Measurements from ENCODE around the gene SIGLEC6.
"Not testable (repeated sequence)": the region's sequence is repeated elsewhere in the genome, so short reads cannot be mapped to it uniquely, and the experiment has no call there.

The SIGLEC6 gene

DNA sequence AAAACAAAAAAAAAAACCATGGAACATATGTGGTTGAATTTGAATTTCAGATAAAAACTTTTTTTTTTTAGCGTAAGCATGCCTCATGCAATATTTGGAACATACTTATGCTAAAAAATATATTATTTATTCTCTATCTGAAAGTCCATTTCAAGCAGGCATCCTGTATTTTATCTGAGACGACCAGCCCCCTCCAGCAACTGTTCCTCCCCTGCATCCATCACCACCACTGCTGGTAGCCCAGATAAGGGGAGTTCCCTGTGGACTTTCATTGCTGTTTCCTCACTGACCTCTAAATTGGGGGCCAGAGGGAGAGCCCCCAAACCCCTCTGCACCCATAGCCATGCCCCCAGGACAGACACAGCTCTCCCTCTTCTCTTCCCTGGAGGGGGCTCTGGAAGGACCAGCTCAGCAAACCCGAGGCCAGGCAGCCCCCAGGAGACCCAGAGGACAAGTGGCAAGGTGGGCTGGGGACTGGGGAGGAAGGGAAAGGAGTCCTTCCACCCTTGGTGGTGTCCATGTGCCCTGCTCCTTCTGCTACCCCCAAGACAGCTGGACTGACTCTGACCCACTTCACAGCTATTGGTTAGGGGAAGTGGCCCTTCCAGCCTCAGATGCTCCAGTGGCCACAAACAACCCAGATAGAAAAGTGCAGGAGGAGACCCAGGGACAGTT lies 23.3 kb downstream of the SIGLEC6 start:
- no peak for DNase-seq (ENCODE audit: low spot score)

DNA sequence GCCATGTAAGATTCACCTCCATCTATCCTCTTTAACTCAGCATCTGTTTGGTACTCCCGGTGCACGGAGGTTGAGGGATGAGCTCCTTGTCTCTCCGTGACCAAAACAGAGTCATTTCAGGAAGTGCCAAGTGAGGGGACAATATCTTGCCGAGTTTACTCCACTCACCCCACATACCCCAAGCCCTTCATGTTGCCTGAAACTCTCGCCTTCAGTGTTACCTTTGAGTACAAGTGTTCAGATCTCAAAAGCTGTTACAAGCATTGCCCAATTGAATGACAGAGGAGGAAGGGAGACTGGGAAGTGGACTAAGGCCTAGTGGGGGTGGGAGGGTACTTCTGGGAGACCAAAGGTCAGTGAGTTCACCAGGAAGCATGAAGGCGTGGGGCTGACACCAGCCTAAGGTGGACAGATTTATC lies 23.8 kb downstream of the SIGLEC6 start:
- DNase-seq (ENCODE audit: low spot score), result no peak

DNA sequence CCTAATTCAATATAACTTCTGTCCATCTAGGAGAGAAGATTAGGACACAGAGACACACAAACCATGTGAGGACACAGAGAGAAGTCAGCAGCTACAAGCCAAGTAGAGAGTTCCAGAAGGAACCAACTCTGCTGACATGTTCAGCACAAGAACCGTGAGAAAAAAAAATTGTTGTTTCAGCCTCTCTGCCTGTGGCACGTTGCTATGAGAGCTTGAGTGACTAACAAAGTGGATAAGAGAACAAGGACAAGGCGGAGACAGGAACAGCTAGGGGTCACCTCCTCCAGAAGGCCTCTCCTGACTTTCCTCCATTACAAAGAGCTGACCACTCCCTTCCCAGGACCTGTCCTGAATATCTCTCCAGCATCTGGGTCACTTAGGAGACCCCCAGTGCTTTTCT lies 24.3 kb downstream of the SIGLEC6 start:
- DNase-seq (ENCODE audit: low spot score), result no peak

DNA sequence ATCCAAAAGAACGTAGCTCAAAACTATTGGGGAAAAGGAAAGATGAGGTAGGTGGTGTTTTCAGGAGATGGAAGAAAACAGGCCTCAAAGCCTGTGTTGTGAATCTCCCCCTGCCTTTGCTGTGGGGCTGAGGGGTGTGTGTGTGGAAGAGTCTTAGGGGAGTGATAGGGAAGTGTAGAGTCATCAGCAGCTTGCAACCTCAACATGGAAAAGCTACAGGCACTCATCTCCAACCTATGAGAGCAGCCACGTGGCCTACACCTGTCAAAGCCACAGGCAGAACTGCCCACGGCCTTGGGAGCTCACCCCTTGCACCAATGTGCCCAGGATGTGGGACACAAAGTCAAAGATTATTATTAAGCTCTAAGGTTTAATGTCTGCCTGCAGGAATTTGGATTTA lies 25.6 kb downstream of the SIGLEC6 start:
- DNase-seq (ENCODE audit: low spot score), result no peak

DNA sequence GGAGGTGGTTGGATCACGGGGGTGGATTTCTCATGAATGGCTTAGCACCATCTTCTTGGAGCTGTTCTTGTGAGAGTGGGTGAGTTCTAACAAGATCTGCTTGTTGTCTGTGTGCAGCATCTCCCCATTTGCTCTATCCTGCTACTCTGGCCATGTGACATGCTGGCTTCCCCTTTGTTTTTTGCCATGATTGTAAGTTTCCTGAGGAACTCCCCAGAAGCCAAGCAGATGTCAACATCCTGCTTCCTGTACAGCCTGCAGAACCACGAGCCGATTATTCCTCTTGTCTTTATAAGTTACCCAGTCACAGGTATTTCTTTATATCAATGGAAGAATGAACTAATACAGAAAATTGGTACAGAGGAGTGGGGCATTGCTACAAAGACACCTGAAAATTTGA lies 27.6 kb downstream of the SIGLEC6 start:
- DNase-seq (ENCODE audit: low spot score), result no peak

DNA sequence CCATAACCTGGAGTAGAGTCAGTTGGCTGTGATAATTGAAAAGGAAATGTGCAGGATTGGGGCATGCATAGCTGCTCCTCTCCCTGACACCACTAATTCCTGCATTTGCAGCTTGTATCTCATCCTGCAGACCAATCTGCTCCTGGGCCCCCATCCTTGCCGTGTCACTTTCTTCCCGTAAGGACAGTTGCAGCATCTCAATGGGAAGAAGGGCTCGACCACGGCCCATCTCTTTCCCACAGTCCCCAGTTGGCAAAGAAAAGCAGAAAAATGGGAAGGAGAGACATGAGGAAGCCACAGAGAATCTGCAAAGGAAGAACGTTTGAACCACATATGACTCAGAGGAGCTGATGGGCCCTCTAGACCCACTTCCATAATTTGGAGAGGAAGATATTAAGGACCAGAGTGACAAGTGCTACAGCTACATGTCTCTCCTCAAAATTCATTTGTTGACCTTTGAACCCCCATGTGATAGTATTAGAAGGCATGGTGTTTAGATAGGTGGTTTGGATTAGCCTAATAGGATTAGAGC lies 28.1 kb downstream of the SIGLEC6 start:
- no peak for DNase-seq (ENCODE audit: low spot score)

DNA sequence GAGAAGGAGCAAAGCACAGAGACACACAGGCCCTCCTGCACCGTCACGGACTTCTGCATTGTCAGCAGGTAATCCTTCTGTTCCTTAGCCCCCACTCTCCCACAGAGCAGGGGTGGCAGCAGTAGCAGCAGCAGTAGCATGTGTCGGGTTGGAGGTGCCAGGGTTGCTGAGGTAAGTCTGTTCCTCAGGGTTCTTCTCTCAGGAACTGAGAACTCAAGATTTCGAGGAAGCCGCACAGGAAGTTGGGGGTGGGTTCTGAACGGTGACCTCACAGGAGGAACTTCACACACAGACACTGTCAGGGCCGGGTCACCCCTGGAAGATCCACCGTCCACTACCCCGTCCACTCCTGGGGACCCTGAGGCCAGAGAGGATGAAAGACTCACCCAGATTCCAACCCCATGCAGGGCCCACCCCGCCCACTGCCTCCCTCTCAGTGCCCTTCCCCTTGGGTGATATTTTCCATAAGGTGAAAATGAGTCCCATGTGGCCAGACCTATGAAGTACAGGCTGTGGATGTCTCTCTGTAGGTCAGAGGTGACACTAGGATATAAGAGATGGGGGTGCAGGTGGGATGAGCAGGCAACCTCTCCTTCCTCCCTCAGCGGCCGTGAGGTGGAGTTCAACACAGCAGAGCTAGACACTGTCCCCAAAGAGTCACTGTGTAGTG lies 29.7 kb downstream of the SIGLEC6 start, which contains the start of gene SIGLEC12:
SIGLEC12 (minus strand) TSS at position 207 of the 670 bp plus-strand sequence; CDS start at position 140, 67 bp downstream.
- DNase-seq (ENCODE audit: low spot score), result no peak

DNA sequence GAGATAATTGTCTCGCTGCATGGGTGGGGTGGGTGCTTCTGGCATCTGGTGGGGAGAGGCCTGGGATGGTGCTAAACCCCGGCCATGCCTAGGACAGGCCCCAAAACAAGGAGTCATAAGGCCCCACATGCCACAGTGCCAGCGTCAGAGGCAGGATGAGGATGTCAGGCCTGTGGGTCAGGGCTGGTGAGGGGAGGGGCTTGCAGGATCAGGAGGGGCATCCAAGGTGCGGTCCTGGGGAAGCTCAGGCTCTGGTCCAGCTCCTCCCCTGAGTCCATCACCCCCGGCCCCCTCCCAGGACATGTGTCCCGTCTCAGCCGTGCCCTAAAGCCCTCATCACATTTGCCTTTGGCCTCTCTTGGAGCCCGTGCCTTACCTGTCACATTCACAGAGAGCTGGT lies 30.5 kb downstream of the SIGLEC6 start:
- DNase-seq (ENCODE audit: low spot score), result not testable (repeated sequence)

DNA sequence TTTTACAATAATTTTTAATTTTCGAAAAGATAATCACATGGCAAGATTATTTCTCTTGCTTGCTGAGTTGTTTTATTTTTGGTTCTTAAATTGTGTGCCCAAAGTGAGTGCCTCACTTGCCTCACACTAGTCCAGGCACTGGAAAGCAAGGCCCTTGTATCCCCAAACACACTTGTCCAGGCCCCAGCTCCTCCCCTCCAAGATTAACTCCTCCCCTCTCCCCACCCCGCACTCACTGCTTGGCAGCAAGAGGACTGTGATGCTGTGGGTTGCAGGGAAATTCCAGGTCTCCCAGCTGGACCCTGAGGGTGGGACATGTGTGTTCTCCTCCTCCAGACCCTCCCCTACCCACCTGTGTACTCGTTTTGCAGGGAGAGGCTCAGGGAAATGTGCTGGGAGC lies 33.8 kb downstream of the SIGLEC6 start:
- no peak for DNase-seq (ENCODE audit: low spot score)

DNA sequence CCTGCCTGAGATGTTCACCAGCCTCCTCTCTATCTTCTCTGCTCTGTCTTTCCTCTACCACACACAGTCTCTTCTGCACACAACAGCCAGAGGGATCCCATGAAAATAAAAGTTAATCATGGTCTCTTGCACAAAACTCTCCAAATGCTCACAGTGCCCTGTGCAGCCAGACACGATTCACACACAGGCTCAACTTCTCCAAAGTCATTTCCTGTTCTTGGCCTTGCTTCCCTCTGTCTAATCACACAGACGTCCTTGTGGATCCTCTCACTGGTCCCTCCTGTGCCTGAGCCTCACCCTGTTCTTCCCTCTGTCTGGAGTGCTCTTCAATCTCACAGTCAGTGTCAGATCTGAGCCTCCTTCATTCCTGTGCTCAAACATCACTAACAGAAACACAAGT lies 37.7 kb downstream of the SIGLEC6 start:
- DNase-seq (ENCODE audit: low spot score), result no peak

DNA sequence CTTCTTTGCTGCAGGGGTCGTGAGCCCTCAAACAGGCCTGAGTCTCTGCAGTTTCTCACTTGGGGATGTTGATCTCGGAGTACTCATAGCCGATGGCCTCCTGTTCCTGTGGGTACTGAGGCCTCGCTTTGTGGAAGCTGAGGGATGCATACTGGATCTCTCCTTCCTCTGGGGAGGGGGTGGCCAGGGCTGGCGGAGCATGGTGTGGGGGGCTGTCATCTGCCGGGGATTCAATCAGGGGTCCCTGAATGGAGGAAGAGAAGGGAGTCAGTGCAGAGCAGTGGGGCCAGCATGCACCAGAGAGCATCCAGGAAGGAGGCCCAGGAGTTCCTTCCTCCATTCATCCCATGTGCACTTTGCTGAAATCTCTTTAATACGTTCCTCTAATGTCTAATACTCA lies 39.9 kb downstream of the SIGLEC6 start:
- no peak for DNase-seq (ENCODE audit: low spot score)

DNA sequence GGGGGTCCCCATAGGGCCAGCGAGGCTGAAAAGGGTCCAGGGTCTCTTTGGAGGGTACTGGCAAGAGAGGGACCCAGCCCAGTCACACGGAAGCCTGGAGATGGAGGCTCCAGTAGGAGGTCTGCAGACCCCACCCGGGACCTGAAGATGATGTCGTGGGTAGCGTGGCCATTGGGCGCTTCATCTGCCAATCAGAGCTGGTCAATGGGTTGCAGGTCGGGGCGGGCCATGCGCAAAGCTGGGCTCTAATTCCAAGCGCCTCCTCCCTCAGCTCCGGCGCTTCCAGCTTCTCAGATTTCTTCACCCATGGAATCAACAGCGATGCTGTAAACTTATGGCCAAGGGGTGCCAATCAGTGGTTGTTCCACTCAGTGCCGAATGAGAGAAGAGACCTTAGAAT lies 40.8 kb downstream of the SIGLEC6 start:
- DNase-seq (ENCODE audit: low spot score), result no peak

DNA sequence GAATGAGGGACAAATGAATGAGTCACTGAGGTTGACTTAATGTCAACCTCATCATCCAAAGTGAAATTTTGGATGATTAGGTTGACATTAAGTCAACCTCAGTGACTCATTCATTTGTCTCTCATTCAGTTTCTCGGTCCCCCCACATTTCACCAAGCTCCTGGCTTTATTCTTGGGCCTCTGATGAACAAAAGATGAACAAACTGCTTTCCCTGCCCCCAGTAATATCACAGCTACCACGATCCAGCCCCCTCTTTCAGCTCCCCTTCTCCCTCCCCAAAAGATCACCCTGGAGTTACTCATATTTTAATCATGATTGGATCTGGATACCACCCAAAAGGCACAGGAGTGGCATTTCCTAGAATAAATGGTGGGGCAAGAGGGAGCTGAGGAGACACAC lies 42.4 kb downstream of the SIGLEC6 start:
- DNase-seq (ENCODE audit: low spot score), result no peak

DNA sequence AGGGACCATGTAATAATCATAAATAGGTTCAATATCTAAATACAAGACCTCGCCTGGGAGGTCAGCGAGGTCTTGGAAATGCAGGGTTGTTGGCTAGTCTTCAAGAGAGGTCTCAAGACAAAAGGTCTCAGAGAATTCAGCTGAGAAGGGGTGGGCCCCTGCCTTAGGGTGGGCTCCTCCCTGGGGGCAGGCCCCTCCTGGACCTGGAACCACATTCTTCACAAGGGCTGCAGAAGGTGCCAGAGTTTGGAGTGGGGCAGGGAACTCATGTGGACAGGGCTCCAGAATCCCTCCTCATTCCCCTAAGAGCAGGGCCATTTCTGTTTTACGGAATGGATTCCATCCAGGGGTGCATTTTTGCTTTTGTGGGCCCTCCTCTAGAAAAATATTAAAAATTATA lies 43.0 kb downstream of the SIGLEC6 start:
- no peak for DNase-seq (ENCODE audit: low spot score)

DNA sequence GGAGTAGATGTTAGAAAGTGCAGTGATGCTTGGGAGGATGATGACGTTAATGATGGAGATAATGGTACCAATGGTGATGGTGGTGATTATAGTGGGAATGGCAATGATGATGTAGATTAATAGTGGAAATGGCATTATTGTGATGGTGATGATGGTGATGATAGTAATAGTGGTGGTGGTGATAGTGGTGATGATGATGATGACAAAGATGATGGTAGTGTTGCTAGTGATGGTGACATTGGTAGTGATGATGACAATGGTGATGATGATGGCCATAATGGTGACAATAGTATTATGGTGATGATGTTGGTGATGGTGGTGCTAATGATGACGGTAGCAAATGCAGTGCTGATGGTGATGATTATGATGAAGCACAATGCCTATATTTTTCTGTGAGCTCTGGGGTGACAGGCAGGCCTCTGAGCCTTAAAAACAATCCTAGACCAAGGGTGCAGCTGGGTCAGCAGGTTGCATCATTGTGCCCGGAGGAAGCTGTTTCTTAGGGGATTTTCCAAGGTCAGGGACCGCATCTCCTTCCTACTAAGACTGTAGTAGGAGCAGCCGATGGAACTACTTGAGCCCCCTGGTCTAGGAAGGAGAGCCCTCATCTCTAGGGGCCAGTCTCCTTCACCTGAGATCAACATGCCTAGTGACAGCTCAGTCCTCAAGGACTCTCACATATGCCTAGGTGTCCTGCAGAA lies 45.4 kb downstream of the SIGLEC6 start:
- DNase-seq (ENCODE audit: low spot score), result no peak

DNA sequence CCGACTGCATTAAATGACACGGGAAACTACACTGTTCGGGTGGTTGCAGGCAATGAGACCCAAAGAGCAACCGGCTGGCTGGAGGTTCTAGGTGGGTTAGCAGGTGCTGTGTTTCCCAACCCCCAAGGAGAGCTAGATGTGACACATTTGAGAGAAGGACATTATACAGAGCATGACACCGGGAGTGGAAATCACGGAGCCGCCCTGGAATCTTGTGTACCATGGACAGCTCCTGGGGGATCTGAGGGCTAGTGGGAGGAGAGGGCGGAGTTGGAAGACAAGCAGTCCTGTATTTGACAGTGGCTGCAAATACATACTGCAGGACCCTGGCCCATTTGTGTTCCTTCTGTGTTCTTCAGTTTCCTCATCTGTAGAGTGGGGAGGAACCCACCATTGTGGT lies 50.9 kb downstream of the SIGLEC6 start:
- no peak for DNase-seq (ENCODE audit: low spot score)

DNA sequence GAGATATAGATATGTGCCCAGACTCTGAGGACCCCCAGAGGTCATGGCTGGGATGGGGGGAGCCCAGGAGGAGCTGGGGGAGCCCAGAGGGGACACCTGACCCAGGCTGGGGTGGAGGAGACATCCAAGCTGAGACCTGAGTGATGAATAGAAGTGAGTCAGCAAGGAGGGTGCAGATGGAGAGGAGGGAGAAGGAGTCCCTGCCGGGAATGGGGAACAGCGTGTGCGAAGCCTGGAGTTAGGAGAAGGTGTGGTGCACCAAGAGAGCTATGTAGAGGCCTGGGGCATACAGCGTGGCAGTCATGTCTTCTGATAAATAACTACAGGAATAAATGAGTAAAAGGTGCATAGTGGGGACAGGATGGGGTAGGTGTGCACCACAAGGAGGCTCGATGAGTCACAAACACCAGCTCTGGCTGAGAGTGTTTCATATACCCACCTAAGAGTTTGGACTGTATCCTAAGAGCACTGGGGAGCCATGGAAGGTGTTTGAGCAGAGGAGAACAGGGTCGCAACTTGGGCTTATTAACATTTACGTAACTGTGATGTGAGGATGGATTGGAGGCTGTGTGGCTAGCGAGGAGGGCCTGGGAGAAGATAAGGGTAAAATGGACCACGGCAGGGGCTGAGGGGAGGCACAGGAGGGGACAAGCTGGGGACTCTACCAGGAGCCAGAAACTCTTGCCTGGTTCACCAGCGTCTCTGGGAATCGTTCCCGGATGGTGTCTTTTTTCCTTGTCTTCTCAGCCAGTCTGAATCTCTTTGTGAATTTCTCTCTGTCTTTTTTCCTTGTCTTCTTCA lies 51.7 kb downstream of the SIGLEC6 start:
- no peak for DNase-seq (ENCODE audit: low spot score)

DNA sequence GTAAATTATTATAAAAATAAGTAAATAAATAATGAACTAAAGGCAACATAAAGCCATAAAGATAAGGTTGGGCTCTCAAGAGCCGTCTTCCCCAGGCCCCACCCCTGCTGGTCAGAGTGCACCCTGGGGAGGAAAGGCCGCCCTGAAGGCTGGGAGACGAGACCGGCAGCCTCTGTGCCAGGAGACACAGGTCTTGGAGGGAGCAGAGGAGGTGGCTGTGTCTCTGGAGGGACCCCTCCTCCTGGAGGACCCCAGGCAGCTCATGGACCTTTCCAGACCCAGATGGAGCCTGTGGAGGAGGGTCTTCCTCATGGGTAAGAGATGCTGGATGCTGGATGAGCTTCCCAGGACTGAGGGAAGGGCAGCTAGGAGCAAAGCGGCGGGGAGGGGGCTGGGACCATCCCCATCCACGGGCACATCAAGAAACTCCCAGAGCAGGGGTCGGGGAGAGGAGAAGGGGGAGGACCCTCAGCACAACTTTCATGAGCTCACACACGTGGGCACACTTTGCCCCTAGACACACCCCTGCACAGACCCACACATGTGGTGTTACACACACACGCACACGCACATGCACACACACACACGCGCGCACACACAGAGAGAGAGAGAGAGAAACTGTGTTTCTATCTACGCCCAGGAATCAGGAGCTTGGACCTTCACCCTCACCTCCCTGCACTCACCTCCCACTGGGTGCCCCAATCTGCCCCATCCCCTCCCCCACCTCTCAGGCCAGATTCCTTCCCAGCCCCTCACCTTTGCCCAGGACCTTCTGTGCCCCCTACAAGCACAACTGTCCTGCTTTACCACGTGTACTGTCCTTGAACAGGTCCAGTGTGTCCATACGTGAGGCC lies 52.9 kb downstream of the SIGLEC6 start, which contains the start of gene CEACAM18:
CEACAM18 (plus strand) TSS at position 159 of the 854 bp plus-strand sequence.
- no peak for DNase-seq (ENCODE audit: low spot score)

DNA sequence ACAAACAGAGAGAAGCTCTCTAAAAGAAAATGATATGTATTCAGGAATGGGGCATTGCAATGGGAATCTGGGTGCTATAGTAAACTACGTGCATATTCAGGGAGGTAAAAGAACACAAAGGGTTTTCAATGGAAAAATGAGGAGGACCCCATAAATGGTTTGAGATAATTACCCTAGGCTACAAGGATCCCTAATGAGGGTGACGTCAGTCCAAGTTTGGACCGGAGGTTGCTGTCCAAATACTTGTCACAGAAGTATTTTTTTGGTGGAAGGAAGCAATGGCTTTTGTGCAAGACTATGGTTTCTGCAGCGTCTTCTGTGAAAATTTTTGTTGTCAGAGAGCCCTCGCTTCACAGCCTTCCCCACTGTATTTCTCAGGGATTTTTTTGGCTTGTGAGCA lies 54.1 kb downstream of the SIGLEC6 start:
- DNase-seq (ENCODE audit: low spot score), result no peak

DNA sequence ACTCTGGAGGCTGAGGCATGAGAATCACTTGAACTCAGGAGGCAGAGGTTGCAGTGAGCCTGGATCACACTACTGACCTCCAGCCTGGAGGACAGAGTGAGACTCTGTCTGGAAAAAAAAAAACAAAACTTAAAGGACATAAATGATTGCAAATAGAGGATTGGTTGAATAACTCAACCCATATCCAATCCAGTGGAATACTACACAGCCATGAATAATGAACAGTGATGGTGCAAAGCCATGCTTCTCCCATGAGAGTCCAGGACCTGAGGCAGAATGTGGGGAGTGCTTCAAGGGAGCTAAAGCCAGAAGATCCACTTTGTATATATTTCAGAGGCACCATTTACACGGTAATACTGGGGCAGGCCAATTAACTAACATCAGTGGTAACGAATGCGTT lies 55.3 kb downstream of the SIGLEC6 start:
- no peak for DNase-seq (ENCODE audit: low spot score)

Data from AG20443 (cell line).